Smooth muscle cell (in vitro differentiated cells): ENCODE data around the gene ARHGAP8. TPM values are rescaled to one million over a fixed set of nuclear protein-coding genes. Genes with fewer than 3 reads are reported as not detected.

ENCODE experiments used
- DNase-seq: peaks from one replicate; lab custom pipeline; 2025; ENCODE audit not compliant: unreplicated experiment; lab: John Stamatoyannopoulos, UW
- H2AFZ ChIP-seq: fragments of 200-600 bp; sonication (generic); 2 replicates; pipeline ENCODE4 v1.6.0; 2016; ENCODE audit warnings: antibody characterized with exemption, low read depth, mild to moderate bottlenecking
- H3F3A ChIP-seq: fragments of 200-600 bp; sonication (generic); 2 replicates; pipeline ENCODE4 v1.6.0; 2017; ENCODE audit warnings: antibody characterized with exemption, low read depth
- H3K27ac ChIP-seq: fragments of 200-600 bp; sonication (generic); 2 replicates; pipeline ENCODE4 v1.5.1; 2016; ENCODE audit warnings: low read depth, mild to moderate bottlenecking
- H3K27me3 ChIP-seq: fragments of 200-600 bp; sonication (generic); 2 replicates; pipeline ENCODE4 v1.6.1; 2016; ENCODE audit warnings: low read depth, mild to moderate bottlenecking
- H3K36me3 ChIP-seq: fragments of 200-600 bp; sonication (generic); 2 replicates; pipeline ENCODE4 v1.5.1; 2016; ENCODE audit warnings: low read depth
- H3K4me1 ChIP-seq: fragments of 200-600 bp; sonication (generic); 2 replicates; pipeline ENCODE4 v1.5.1; 2016; ENCODE audit warnings: low read depth
- H3K4me2 ChIP-seq: fragments of 200-600 bp; sonication (generic); 2 replicates; pipeline ENCODE4 v1.6.0; 2016; ENCODE audit warnings: mild to moderate bottlenecking
- H3K4me3 ChIP-seq: fragments of 200-600 bp; sonication (generic); 2 replicates; pipeline ENCODE4 v1.5.1; 2016; ENCODE audit warnings: mild to moderate bottlenecking
- H3K79me2 ChIP-seq: fragments of 200-600 bp; sonication (generic); 2 replicates; pipeline ENCODE4 v1.6.0; 2016; ENCODE audit warnings: low read depth, mild to moderate bottlenecking
- H3K9ac ChIP-seq: fragments of 200-600 bp; sonication (generic); 2 replicates; pipeline ENCODE4 v1.6.0; 2016; ENCODE audit warnings: low read depth
- H3K9me3 ChIP-seq: fragments of 200-600 bp; sonication (generic); replicated peaks from 2 replicates; pipeline ENCODE4 v1.5.1; 2016; ENCODE audit warnings: low read depth
- H4K20me1 ChIP-seq: fragments of 200-600 bp; sonication (generic); 2 replicates; pipeline ENCODE4 v1.6.0; 2016; ENCODE audit warnings: low read depth
- CTCF ChIP-seq: fragments of 200-600 bp; sonication (generic); IDR thresholded peaks from 2 replicates; pipeline ENCODE4 v1.5.1; 2017; ENCODE audit warnings: borderline replicate concordance, mild to moderate bottlenecking, antibody characterized with exemption; ENCODE audit not compliant: insufficient read depth, poor library complexity, severe bottlenecking
- WGBS: methylation state at CpG from one replicate; pipeline ENCODE4 v1.1.7; 2016; ENCODE audit warnings: low lambda C conversion rate; 5-methylcytosine and 5-hydroxymethylcytosine counted together
- polyA plus RNA-seq: library from polyadenylated mRNA; unstranded; fragments of >200 nt; fragmentation: Nextera tagmentation; extraction: Ambion mirVana; gene quantifications from 2 replicates; pipeline ENCODE4 v1.2.1, GENCODE V29; 2016
- total RNA-seq: library from RNA; depleted of rRNA; stranded (reverse); fragments of >200 nt; gene quantifications from 2 replicates; pipeline ENCODE4 v1.2.3, GENCODE V29; 2014

Gene ARHGAP8
- total and polyA plus RNA-seq, 2 experiments from 2014 or later = 5.8 to 11.4 TPM

DNA sequence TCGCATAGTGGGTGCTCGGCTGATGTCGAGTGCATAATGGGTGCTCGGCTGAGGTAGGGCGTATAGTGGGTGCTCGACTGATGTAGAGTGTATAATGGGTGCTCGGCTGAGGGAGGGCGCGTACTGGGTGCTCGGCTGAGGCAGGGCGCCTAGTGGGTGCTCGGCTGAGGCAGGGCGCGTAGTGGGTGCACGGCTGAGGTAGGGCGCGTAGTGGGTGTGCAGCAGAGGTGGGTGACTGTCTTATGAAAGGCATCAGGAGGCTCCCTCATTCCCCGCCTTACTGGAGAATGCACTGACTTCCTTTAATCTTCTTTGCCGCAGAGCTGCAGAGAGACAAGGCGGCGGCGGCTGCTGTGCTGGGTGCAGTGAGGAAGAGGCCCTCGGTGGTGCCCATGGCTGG lies 33.8 kb downstream of the ARHGAP8 start:
- H3F3A ChIP-seq = no peaks in the 10 kb centered on the region
- DNase-seq = no peak
- H3K27me3 ChIP-seq = no peaks in the 10 kb centered on the region
- no peak overlapping the region for H3K4me2 ChIP-seq
- no peak for TF ChIP-seq CTCF
- no peaks in the 10 kb centered on the region for H4K20me1 ChIP-seq
- no peaks in the 10 kb centered on the region for H3K36me3 ChIP-seq
- no peak overlapping the region for H2AFZ ChIP-seq
- no peaks in the 10 kb centered on the region for H3K4me1 ChIP-seq
- no peak overlapping the region for H3K9ac ChIP-seq
- 90% methylated on average over 23 of the region's 23 CpGs for WGBS
- no peaks in the 10 kb centered on the region for H3K79me2 ChIP-seq
- no peak overlapping the region for H3K27ac ChIP-seq
- H3K4me3 ChIP-seq = no peak overlapping the region
- no peaks in the 10 kb centered on the region for H3K9me3 ChIP-seq

DNA sequence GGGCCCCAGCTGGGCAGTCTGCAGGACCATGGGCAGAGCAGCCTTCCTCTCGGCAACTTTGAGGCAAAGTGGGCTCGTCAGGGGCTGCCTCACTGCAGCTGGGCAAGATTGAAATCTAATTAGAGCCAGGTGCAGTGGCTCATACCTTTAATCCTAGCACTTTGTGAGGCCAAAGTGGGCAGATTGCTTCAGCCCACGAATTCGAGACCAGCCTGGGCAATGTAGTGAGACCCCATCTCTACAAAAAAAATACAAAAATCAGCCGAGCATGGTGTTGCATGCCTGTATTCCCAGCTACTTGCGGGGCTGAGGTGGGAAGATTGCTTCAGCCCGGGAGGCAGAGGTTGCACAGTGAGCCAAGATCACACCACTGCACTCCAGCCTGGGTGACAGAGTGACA lies 34.2 kb downstream of the ARHGAP8 start:
- Histone ChIP-seq H3K4me1 (no peaks in the 10 kb centered on the region), H3K9me3 (no peaks in the 10 kb centered on the region), H3K9ac (no peak overlapping the region), H3K4me2 (no peak overlapping the region), H4K20me1 (no peaks in the 10 kb centered on the region), H3F3A (no peaks in the 10 kb centered on the region), H2AFZ (no peak overlapping the region), H3K27ac (no peak overlapping the region), H3K79me2 (no peaks in the 10 kb centered on the region), H3K27me3 (no peaks in the 10 kb centered on the region), H3K36me3 (no peaks in the 10 kb centered on the region), H3K4me3 (no peak overlapping the region)
- DNase-seq = no peak
- WGBS = 79% methylated on average over 7 of the region's 7 CpGs
- no peak for TF ChIP-seq CTCF

DNA sequence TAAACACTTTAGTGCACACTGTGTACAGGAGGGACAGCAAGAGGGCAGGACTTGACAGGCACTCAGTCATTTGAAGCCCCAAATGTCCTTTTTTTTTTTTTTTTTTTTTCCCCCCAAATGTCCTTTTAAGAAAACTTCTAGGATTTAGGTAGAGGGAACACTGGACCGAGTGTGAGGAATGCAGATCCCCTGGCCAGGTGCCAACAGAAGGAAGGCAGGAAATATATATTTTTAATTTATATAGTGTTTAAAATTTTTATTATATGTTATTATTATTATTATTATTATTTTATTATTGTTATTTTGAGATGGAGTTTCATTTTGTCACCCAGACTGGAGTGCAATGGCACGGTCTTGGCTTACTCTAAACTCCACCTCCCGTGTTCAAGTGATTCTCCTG lies 35.5 kb downstream of the ARHGAP8 start:
- TF ChIP-seq CTCF = no peak
- no peak overlapping the region for H2AFZ ChIP-seq
- H3K4me2 ChIP-seq = no peak overlapping the region
- DNase-seq = no peak
- no peaks in the 10 kb centered on the region for H3K27me3 ChIP-seq
- H3F3A ChIP-seq = no peaks in the 10 kb centered on the region
- H4K20me1 ChIP-seq = no peaks in the 10 kb centered on the region
- H3K9me3 ChIP-seq = no peaks in the 10 kb centered on the region
- no peak overlapping the region for H3K4me3 ChIP-seq
- H3K79me2 ChIP-seq = no peaks in the 10 kb centered on the region
- H3K36me3 ChIP-seq = no peaks in the 10 kb centered on the region
- H3K9ac ChIP-seq = no peak overlapping the region
- no peaks in the 10 kb centered on the region for H3K4me1 ChIP-seq
- H3K27ac ChIP-seq = no peak overlapping the region
- 94% methylated on average over 3 of the region's 3 CpGs for WGBS

DNA sequence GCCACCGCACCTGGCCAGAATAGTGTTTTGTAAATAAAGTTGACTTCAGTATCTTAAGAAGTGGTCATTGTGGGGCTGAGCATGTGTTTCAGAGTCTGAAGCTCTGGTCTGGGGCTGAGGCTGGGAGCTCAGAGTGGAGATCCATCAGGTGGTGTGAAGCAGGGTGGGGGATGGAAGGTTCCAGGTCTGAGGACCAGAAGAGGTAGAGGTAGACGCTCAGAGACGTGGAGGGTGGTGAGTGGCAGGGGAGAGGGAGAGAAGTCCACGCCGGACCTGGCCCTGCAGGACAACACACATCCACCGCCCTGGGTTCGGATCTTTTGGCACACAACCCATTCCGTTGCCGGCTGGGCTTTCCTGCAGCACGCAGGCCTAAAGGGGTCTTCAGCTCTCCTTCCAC lies 40.7 kb downstream of the ARHGAP8 start:
- DNase-seq = no peak
- no peak overlapping the region for H3K4me3 ChIP-seq
- no peaks in the 10 kb centered on the region for H4K20me1 ChIP-seq
- H3K4me1 ChIP-seq = no peaks in the 10 kb centered on the region
- H3K79me2 ChIP-seq = no peaks in the 10 kb centered on the region
- no peak overlapping the region for H3K4me2 ChIP-seq
- no peak overlapping the region for H3K9ac ChIP-seq
- no peak overlapping the region for H3K27ac ChIP-seq
- no peaks in the 10 kb centered on the region for H3K9me3 ChIP-seq
- TF ChIP-seq CTCF = no peak
- no peaks in the 10 kb centered on the region for H3K27me3 ChIP-seq
- H2AFZ ChIP-seq = no peak overlapping the region
- H3K36me3 ChIP-seq = no peaks in the 10 kb centered on the region
- H3F3A ChIP-seq = no peaks in the 10 kb centered on the region
- 90% methylated on average over 3 of the region's 10 CpGs for WGBS
